Smooth muscle cell (in vitro differentiated cells): ENCODE results near the gene STX18. TPM values are rescaled to one million over a fixed set of nuclear protein-coding genes. Genes with fewer than 3 reads are reported as not detected.
A peak's percentile ranks its signal among the peaks of the same experiment; 100 is the strongest.

Experiments used
- DNase-seq: peaks from one replicate; lab custom pipeline; 2025; ENCODE audit not compliant: unreplicated experiment; lab: John Stamatoyannopoulos, UW
- H2AFZ ChIP-seq: fragments of 200-600 bp; sonication (generic); 2 replicates; pipeline ENCODE4 v1.6.0; 2016; ENCODE audit warnings: antibody characterized with exemption, low read depth, mild to moderate bottlenecking
- H3F3A ChIP-seq: fragments of 200-600 bp; sonication (generic); 2 replicates; pipeline ENCODE4 v1.6.0; 2017; ENCODE audit warnings: antibody characterized with exemption, low read depth
- H3K27ac ChIP-seq: fragments of 200-600 bp; sonication (generic); 2 replicates; pipeline ENCODE4 v1.5.1; 2016; ENCODE audit warnings: low read depth, mild to moderate bottlenecking
- H3K27me3 ChIP-seq: fragments of 200-600 bp; sonication (generic); 2 replicates; pipeline ENCODE4 v1.6.1; 2016; ENCODE audit warnings: low read depth, mild to moderate bottlenecking
- H3K36me3 ChIP-seq: fragments of 200-600 bp; sonication (generic); 2 replicates; pipeline ENCODE4 v1.5.1; 2016; ENCODE audit warnings: low read depth
- H3K4me1 ChIP-seq: fragments of 200-600 bp; sonication (generic); 2 replicates; pipeline ENCODE4 v1.5.1; 2016; ENCODE audit warnings: low read depth
- H3K4me2 ChIP-seq: fragments of 200-600 bp; sonication (generic); 2 replicates; pipeline ENCODE4 v1.6.0; 2016; ENCODE audit warnings: mild to moderate bottlenecking
- H3K4me3 ChIP-seq: fragments of 200-600 bp; sonication (generic); 2 replicates; pipeline ENCODE4 v1.5.1; 2016; ENCODE audit warnings: mild to moderate bottlenecking
- H3K79me2 ChIP-seq: fragments of 200-600 bp; sonication (generic); 2 replicates; pipeline ENCODE4 v1.6.0; 2016; ENCODE audit warnings: low read depth, mild to moderate bottlenecking
- H3K9ac ChIP-seq: fragments of 200-600 bp; sonication (generic); 2 replicates; pipeline ENCODE4 v1.6.0; 2016; ENCODE audit warnings: low read depth
- H3K9me3 ChIP-seq: fragments of 200-600 bp; sonication (generic); replicated peaks from 2 replicates; pipeline ENCODE4 v1.5.1; 2016; ENCODE audit warnings: low read depth
- H4K20me1 ChIP-seq: fragments of 200-600 bp; sonication (generic); 2 replicates; pipeline ENCODE4 v1.6.0; 2016; ENCODE audit warnings: low read depth
- WGBS: methylation state at CpG from one replicate; pipeline ENCODE4 v1.1.7; 2016; ENCODE audit warnings: low lambda C conversion rate; 5-methylcytosine and 5-hydroxymethylcytosine counted together
- polyA plus RNA-seq: library from polyadenylated mRNA; unstranded; fragments of >200 nt; fragmentation: Nextera tagmentation; extraction: Ambion mirVana; gene quantifications from 2 replicates; pipeline ENCODE4 v1.2.1, GENCODE V29; 2016
- total RNA-seq: library from RNA; depleted of rRNA; stranded (reverse); fragments of >200 nt; gene quantifications from 2 replicates; pipeline ENCODE4 v1.2.3, GENCODE V29; 2014
- TF ChIP-seq, protein P1 (sequence below): fragments of 200-600 bp; sonication (generic); IDR thresholded peaks from 2 replicates; pipeline ENCODE4 v1.5.1; 2017; ENCODE audit warnings: borderline replicate concordance, mild to moderate bottlenecking, antibody characterized with exemption; ENCODE audit not compliant: insufficient read depth, poor library complexity, severe bottlenecking

The STX18 gene
- total and polyA plus RNA-seq, 2 experiments from 2014 or later = 17.7 to 23.3 TPM

DNA sequence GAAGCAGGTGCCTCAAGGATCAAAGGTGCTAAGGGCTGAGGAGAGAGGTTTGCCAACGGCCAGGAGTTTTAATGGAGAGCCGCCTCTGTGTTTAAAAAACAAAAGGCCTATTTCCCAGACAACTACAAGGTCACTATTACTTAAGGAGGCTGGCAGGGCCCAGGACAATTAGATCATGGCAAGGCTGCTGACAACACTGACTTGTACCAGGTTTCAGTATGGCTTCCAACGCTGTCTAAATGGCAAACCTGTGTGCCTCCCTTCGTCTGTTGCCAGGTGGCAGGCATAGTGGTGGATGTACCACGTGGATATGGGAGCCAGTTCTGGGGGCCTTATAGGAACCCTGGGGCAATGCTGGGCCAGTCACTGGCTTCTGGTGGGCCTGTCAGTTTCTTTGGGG lies 114.0 kb downstream of the STX18 start:
- TF ChIP-seq, protein P1, sequence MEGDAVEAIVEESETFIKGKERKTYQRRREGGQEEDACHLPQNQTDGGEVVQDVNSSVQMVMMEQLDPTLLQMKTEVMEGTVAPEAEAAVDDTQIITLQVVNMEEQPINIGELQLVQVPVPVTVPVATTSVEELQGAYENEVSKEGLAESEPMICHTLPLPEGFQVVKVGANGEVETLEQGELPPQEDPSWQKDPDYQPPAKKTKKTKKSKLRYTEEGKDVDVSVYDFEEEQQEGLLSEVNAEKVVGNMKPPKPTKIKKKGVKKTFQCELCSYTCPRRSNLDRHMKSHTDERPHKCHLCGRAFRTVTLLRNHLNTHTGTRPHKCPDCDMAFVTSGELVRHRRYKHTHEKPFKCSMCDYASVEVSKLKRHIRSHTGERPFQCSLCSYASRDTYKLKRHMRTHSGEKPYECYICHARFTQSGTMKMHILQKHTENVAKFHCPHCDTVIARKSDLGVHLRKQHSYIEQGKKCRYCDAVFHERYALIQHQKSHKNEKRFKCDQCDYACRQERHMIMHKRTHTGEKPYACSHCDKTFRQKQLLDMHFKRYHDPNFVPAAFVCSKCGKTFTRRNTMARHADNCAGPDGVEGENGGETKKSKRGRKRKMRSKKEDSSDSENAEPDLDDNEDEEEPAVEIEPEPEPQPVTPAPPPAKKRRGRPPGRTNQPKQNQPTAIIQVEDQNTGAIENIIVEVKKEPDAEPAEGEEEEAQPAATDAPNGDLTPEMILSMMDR = no peak

DNA sequence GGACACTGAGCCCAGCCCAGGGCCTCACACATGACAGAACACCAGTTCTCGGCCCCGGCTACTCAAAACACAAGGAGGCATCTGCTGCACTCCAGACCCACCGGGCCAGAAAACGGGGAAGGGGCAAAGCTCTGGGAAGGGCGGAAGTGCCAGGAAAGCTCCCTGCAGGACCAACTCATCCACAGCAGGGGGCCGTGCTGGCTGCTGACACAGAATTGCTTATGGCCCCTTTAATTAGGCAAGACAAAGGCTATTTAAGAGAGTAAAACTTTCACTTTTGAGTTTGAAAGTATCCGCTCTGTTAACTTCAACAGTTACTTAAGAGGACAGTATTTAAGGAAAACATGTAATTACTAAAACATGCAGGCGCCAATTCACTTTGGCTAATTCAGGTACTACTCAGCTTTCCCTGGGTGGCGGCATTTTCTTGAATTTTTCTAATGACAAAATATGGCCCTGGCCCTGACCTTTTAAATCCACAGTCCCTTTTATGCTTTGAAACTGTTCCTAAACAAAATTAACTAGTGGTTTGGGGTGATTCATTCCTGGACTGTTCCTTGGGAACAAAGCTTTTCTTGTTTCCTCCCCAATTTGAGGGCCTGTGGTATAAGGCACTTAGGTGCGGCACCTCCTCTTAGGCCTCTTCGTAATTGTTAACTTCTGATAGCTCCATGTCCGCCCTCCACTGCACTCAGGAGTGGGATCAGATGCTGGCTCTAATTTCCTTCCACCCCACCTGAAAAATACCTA lies 114.6 kb downstream of the STX18 start:
- no peak for DNase-seq
- H3K9ac ChIP-seq = no peak overlapping the region
- 61% methylated on average over 12 of the region's 12 CpGs for WGBS
- H3K27ac ChIP-seq = peak overlapping the region; percentile 6
- no peaks in the 10 kb centered on the region for H3F3A ChIP-seq
- no peak overlapping the region for H3K4me2 ChIP-seq
- no peaks in the 10 kb centered on the region for H3K9me3 ChIP-seq
- peaks cover 21% of the 10 kb centered on the region for H4K20me1 ChIP-seq
- TF ChIP-seq, protein P1 = peak; percentile 4
- H3K79me2 ChIP-seq = no peaks in the 10 kb centered on the region
- H2AFZ ChIP-seq = no peak overlapping the region
- no peaks in the 10 kb centered on the region for H3K27me3 ChIP-seq
- H3K4me3 ChIP-seq = no peak overlapping the region
- H3K4me1 ChIP-seq = peaks cover 9% of the 10 kb centered on the region
- H3K36me3 ChIP-seq = no peaks in the 10 kb centered on the region

More for the DNA sequence above, 114.0 kb downstream of the STX18 start:
- H3K79me2 ChIP-seq = no peaks in the 10 kb centered on the region
- H3K9me3 ChIP-seq = no peaks in the 10 kb centered on the region
- 80% methylated on average over 5 of the region's 5 CpGs for whole genome bisulfite sequencing
- H3K27me3 ChIP-seq = no peaks in the 10 kb centered on the region
- peaks cover 9% of the 10 kb centered on the region for H3K4me1 ChIP-seq
- no peak overlapping the region for H3K4me3 ChIP-seq
- no peaks in the 10 kb centered on the region for H3K36me3 ChIP-seq
- H3K4me2 ChIP-seq = no peak overlapping the region
- H2AFZ ChIP-seq = no peak overlapping the region
- no peak for DNase-seq
- peak overlapping the region; percentile 6 for H3K27ac ChIP-seq
- no peak overlapping the region for H3K9ac ChIP-seq
- peaks cover 21% of the 10 kb centered on the region for H4K20me1 ChIP-seq
- no peaks in the 10 kb centered on the region for H3F3A ChIP-seq

DNA sequence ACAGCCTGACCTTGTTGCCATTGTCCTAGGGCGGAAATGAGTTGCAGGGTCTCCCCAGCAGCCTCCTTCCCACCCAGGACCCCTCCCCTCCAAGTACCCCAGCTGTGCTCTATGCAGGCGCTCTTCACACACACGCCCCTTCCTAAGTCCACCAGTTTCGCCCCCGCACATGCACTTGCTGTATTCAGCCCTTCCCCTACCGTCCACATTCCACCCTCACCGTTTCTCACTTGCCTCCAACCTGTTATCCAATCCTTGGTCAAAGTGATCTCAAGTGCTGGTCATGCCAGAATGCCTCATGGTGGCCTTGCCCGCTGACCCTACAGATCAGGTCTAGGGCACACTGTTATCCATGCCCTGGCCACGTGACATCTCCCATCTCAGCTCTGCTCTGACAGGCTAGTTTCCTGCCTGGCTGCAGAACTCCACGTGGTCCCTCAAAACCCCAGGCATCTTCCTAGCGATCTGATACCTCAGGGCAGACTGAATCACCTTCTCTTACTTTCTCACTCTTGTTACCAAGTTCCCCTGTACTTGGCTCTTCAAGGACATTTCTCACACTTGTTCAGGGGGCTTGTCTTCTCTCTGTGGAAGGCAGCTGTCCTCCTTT lies 115.2 kb downstream of the STX18 start:
- Histone ChIP-seq H3K36me3 (no peaks in the 10 kb centered on the region), H3K9me3 (no peaks in the 10 kb centered on the region), H2AFZ (no peak overlapping the region), H3K4me2 (no peak overlapping the region), H3K4me1 (peaks cover 9% of the 10 kb centered on the region), H3K27ac (no peak overlapping the region), H3K4me3 (no peak overlapping the region), H3K9ac (no peak overlapping the region), H3F3A (no peaks in the 10 kb centered on the region), H3K27me3 (no peaks in the 10 kb centered on the region), H3K79me2 (no peaks in the 10 kb centered on the region), H4K20me1 (peaks cover 21% of the 10 kb centered on the region)
- 74% methylated on average over 11 of the region's 11 CpGs for WGBS
- TF ChIP-seq, protein P1 = no peak
- DNase-seq = no peak
